ENCODE data around the gene LY6G5B. TPM values are rescaled to one million over a fixed set of nuclear protein-coding genes. Genes with fewer than 3 reads are reported as not detected.

LY6G5B gene
- total and polyA plus RNA-seq, 2 donors (not counting 3 experiments of a cell fraction or from before 2014, with no cell fraction given) = 15.4 to 25.0 TPM

DNA sequence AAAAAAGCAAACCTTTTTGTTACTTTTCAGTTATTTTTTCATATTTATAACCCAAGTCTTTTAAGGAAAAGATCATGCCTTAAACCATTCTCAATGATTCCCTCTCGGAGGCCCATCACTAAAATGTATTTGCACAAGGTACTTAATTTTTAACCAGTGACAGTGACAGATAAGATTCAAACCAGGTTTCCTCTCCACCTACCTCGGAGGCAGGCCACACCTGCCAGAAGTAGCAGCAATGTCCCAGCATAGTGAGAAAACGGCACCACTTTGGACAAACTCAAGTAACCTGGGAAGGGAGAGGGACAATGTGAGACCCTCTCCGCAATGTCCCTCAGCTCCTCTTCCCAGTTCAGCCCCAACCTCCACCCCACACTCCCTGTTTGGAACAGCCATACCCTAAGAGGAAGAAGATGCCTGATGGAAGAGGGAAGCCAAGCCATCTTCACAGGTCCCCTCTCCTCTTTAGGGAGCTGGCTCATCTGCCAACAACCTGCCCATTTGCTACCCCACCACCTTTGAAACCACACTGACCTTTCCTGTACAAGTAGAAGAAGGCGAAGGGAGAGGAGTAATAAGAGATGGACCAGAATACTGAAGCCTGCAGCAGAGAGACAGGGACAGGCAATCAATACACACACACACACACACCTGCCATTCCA lies 31.1 kb downstream of the LY6G5B start:
- intact Hi-C loops (cut with micrococcal nuclease) = no loop called here
- ChIA-PET POLR2A (no interaction called here), CTCF (no interaction called here)

More for the DNA sequence above, 31.1 kb downstream of the LY6G5B start:
- no peaks in the 10 kb centered on the region for H3K27me3 ChIP-seq (ENCODE audit: control insufficient read depth in 2 of 2, insufficient read depth in 2 of 2, low read length in 2 of 2)
- no peak overlapping the region for H3K27ac ChIP-seq (ENCODE audit: insufficient read depth, low read depth, low read length)
- no peaks in the 10 kb centered on the region for H3K9me1 ChIP-seq (replicated peaks; ENCODE audit: control insufficient read depth, extremely low read depth, insufficient read depth, low read length)
- BruUV-seq (replicated peaks) = no TSS peak
- H3K36me3 ChIP-seq (ENCODE audit: control insufficient read depth in 2 of 2, extremely low read depth in 1 of 2, insufficient read depth in 2 of 2, low read length in 2 of 2) = peaks cover 0 to 8% of the 10 kb centered on the region in 2 experiments
- no peak overlapping the region for H3K4me3 ChIP-seq (replicated peaks in 1 of 3; ENCODE audit: insufficient read depth in 1 of 3, low read depth in 1 of 3, low read length in 3 of 3)
- H3K4me2 ChIP-seq (ENCODE audit: insufficient read depth, low read length) = no peak overlapping the region
- peaks cover 21% of the 10 kb centered on the region for H3K79me2 ChIP-seq (ENCODE audit: control insufficient read depth, insufficient read depth, low read length)
- no peaks in the 10 kb centered on the region for H3K9me3 ChIP-seq (replicated peaks; ENCODE audit: control insufficient read depth, insufficient read depth, low read length)
- peaks cover 11% of the 10 kb centered on the region for H3K4me1 ChIP-seq (ENCODE audit: control insufficient read depth, extremely low read depth, insufficient read depth, low read length)
- H4K20me1 ChIP-seq (replicated peaks; ENCODE audit: control insufficient read depth, extremely low read depth, insufficient read depth, low read length) = no peaks in the 10 kb centered on the region
- TF ChIP-seq MYC (IDR thresholded peaks at IDR 0.05; ENCODE audit: low read depth, low read length) = no peak
- TF ChIP-seq POLR2AphosphoS5 (IDR thresholded peaks at IDR 0.05; ENCODE audit: insufficient read depth, low read depth, low read length) = no peak
- TF ChIP-seq, protein P1, sequence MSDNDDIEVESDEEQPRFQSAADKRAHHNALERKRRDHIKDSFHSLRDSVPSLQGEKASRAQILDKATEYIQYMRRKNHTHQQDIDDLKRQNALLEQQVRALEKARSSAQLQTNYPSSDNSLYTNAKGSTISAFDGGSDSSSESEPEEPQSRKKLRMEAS (IDR thresholded peaks at IDR 0.05; ENCODE audit: insufficient read depth, insufficient read length) = no peak
- TF ChIP-seq, protein P2, sequence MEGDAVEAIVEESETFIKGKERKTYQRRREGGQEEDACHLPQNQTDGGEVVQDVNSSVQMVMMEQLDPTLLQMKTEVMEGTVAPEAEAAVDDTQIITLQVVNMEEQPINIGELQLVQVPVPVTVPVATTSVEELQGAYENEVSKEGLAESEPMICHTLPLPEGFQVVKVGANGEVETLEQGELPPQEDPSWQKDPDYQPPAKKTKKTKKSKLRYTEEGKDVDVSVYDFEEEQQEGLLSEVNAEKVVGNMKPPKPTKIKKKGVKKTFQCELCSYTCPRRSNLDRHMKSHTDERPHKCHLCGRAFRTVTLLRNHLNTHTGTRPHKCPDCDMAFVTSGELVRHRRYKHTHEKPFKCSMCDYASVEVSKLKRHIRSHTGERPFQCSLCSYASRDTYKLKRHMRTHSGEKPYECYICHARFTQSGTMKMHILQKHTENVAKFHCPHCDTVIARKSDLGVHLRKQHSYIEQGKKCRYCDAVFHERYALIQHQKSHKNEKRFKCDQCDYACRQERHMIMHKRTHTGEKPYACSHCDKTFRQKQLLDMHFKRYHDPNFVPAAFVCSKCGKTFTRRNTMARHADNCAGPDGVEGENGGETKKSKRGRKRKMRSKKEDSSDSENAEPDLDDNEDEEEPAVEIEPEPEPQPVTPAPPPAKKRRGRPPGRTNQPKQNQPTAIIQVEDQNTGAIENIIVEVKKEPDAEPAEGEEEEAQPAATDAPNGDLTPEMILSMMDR (IDR thresholded peaks at IDR 0.05; ENCODE audit: extremely low read depth in 1 of 2, insufficient read depth in 1 of 2, low read depth in 1 of 2, low read length in 2 of 2) = no peak
- no peak for TF ChIP-seq GATA2 (IDR thresholded peaks at IDR 0.05; ENCODE audit: insufficient read depth, insufficient read length, low read depth, low read length)
- H2AFZ ChIP-seq (ENCODE audit: low read depth, low read length) = no peak overlapping the region
- DNase-seq (ENCODE audit: low read depth, low spot score) = no peak
- FAIRE-seq = no peak
- H3K9ac ChIP-seq (replicated peaks; ENCODE audit: extremely low read depth, insufficient read depth, low read length) = no peak overlapping the region
- dilution Hi-C loops (cut with MboI; ENCODE audit: extremely low pct_ligation_motif_present, low sequenced_read_pairs) = no loop called here
